ENCODE data around the gene RFT1. TPM values are rescaled to one million over a fixed set of nuclear protein-coding genes. Genes with fewer than 3 reads are reported as not detected.
A peak's percentile ranks its signal among the peaks of the same experiment; 100 is the strongest.

The RFT1 gene
- total RNA-seq, 1 donor from 2014 or later, result 32.4 TPM

DNA sequence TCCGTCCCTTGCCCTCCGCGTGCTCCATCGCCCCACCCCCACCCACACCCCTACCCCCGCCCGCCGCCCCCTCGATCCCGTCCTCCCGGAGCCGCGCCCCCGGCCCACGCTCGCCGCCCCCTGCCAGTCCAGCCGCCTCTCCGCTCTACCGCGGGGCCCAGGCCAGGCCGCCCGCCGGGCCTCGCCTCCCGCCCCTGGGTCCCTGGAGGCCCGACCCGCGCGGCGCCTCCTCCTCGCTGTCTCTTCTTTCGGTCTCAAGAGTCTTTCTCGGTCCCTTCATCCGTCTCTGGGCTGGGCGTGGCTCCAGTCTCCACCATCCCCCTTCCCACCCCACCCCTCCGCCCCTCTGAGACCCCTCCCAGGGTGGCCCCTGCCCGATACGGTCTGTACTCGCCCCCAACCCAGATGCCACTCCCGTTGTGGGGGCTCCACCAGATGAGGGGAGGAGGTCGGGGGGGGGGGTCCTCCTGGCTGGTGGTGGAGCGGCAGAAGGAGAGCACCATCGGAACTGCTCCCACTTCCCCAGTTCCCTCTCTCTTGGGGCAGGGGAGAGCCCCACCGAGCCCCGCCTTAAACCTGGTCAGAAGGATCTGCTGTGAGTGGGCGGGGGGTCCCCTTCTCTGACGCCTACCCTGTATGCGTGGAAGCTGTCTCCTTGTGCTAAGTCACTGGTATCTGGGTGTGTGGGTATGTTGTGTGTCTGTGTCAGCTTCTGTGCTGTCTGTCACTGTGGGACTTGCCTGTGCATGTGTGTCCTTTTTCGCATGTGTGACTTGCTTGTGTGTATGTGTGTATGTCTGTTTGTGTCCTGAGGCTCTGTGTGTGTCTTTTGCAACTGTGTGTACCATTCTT is 31.8 kb upstream of the RFT1 start:
- peak; percentile 23 for DNase-seq (ENCODE audit: low read depth, low spot score)
- TF ChIP-seq, protein P1, sequence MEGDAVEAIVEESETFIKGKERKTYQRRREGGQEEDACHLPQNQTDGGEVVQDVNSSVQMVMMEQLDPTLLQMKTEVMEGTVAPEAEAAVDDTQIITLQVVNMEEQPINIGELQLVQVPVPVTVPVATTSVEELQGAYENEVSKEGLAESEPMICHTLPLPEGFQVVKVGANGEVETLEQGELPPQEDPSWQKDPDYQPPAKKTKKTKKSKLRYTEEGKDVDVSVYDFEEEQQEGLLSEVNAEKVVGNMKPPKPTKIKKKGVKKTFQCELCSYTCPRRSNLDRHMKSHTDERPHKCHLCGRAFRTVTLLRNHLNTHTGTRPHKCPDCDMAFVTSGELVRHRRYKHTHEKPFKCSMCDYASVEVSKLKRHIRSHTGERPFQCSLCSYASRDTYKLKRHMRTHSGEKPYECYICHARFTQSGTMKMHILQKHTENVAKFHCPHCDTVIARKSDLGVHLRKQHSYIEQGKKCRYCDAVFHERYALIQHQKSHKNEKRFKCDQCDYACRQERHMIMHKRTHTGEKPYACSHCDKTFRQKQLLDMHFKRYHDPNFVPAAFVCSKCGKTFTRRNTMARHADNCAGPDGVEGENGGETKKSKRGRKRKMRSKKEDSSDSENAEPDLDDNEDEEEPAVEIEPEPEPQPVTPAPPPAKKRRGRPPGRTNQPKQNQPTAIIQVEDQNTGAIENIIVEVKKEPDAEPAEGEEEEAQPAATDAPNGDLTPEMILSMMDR (conservative IDR thresholded peaks at IDR 0.05), result no peak
- peaks cover 40% of the 10 kb centered on the region for H3K27me3 Mint-ChIP-seq (ENCODE audit: low read depth)

DNA sequence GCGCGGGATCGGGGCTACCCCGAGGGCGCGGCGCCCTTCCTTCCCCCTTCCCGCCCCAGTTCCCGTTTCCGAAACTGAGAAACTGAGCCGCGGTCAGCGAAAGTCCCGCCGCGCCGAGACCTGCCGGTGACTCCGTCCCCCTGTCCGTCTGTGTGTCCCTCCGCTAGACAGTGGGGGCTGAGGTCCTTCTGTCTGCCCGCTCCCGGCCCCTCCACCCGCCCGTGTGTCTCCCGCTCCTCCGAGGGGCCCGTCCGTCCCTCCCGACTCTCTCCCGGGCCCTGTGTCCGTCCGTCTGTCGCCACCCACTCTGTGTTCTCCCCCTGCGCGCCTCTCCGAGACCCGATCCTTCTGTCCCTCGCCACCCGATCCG is 31.2 kb upstream of the RFT1 start:
- Mint-ChIP-seq H3K9me3 (no peaks in the 10 kb centered on the region), H3K27ac (ENCODE audit: unreplicated experiment) (no peak overlapping the region)
- DNase-seq (ENCODE audit: low read depth, low spot score), result no peak

More for the DNA sequence above, 31.8 kb upstream of the RFT1 start:
- no peaks in the 10 kb centered on the region for H3K36me3 Mint-ChIP-seq (ENCODE audit: low read depth)
- H3K9me3 Mint-ChIP-seq, result no peaks in the 10 kb centered on the region
- peak overlapping the region; percentile 80 for H3K4me3 Mint-ChIP-seq
- peaks cover 22% of the 10 kb centered on the region for H3K4me1 Mint-ChIP-seq
- peak overlapping the region; percentile 25 for H3K27ac Mint-ChIP-seq (ENCODE audit: unreplicated experiment)

DNA sequence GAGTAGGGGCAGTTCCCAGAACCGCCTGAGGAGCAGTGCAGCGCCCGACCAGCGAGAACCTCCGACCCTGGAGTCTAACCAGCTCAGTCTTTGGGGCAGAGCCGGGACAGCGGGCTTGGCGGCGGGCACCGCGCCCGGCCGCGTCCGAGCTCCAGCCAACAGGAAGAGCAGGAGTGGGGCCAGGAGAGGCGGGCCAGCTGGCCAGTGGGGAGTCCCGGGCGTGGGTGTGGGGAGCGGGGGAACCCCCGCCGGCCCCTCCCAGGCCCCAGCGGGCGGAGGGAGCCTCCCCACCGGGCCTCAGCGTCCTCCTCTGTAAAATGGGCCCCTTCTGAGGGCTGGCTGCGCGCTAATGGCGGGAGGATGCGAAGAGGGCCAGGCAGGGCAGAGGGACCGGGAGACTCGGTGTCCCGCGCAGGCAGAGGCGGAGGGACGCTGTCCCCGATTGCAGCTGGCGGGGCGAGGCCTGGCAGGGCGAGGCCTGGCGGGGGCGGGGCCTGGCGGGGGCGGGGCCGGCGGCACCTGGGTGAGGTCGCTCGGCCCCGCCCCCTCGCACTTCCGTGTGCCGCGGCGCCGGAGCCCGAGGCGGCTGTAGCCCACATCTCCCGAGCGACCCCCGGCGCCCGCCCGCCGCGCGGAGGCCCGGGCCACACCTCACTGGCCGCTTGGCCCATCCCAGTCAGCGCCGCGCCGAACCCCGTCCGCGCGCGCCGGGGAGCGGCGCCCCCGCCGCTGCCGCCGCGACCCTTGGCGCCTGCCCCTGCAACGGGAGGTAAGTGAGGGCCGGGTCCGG is 30.6 kb upstream of the RFT1 start, which contains the start of gene PRKCD:
TSS of gene PRKCD (plus strand) at position 550 of the 790 bp plus-strand sequence. CDS start 17,214 bp downstream, outside the sequence.
- TF ChIP-seq, protein P1 (conservative IDR thresholded peaks at IDR 0.05), result peak; percentile 51
- peak; percentile 39 for DNase-seq (ENCODE audit: low read depth, low spot score)
- Mint-ChIP-seq H3K27me3 (ENCODE audit: low read depth) (peaks cover 44% of the 10 kb centered on the region), H3K4me1 (peaks cover 22% of the 10 kb centered on the region), H3K9me3 (no peaks in the 10 kb centered on the region), H3K4me3 (peak within 1 kb of the TSS; percentile 84), H3K27ac (ENCODE audit: unreplicated experiment) (no peak within 1 kb of the TSS), H3K36me3 (ENCODE audit: low read depth) (no peaks in the 10 kb centered on the region)

More for the DNA sequence above, 31.2 kb upstream of the RFT1 start:
- peaks cover 22% of the 10 kb centered on the region for H3K4me1 Mint-ChIP-seq
- H3K27me3 Mint-ChIP-seq (ENCODE audit: low read depth), result peaks cover 44% of the 10 kb centered on the region
- TF ChIP-seq, protein P1 (conservative IDR thresholded peaks at IDR 0.05), result no peak
- no peaks in the 10 kb centered on the region for H3K36me3 Mint-ChIP-seq (ENCODE audit: low read depth)
- H3K4me3 Mint-ChIP-seq, result peak overlapping the region; percentile 79

DNA sequence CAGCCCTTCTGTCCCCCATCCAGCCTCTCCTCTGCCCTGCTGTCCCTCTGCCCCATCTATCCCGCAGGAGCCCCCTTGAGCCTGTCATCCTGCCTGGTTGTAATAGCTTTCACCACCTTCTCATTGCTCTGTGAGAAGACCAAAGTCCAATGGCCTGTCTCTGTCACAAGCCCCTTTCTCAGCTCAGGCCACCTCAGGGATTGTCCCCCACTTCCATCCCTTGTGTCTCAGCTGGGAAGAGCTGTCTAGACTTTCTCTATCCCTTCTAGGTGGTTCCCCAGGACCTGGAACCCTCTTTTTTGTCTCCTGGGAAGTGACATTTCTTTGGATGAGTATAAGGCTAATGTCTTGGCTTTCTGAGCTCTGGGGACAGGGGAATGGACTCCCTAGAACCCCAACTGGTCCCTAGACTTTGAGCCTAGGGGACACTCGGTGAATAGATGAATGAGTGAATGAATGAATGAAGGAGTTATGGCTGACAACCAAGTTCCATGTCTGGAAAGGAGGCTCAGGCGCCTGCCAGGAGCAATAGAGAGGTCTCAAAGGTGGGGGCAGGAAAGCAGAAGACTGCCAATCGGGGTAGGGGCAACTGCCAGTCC is 29.9 kb upstream of the RFT1 start:
- H3K36me3 Mint-ChIP-seq (ENCODE audit: low read depth), result no peaks in the 10 kb centered on the region
- no peaks in the 10 kb centered on the region for H3K9me3 Mint-ChIP-seq
- H3K27ac Mint-ChIP-seq (ENCODE audit: unreplicated experiment), result no peak overlapping the region
- DNase-seq (ENCODE audit: low read depth, low spot score), result no peak
- H3K4me3 Mint-ChIP-seq, result peak overlapping the region; percentile 84
- TF ChIP-seq, protein P1 (conservative IDR thresholded peaks at IDR 0.05), result no peak
- H3K4me1 Mint-ChIP-seq, result peaks cover 22% of the 10 kb centered on the region
- H3K27me3 Mint-ChIP-seq (ENCODE audit: low read depth), result peaks cover 44% of the 10 kb centered on the region

All from neural crest cell (in vitro differentiated cells).